MCF 10A (cell line): ENCODE measurements around the gene ZFX. TPM values are rescaled to one million over a fixed set of nuclear protein-coding genes. Genes with fewer than 3 reads are reported as not detected.

Experiments
- BruUV-seq: library from RNA; stranded (reverse); fragments of 400-500 nt; replicated peaks from 2 replicates; lab custom pipeline; 2021; lab: Mats Ljungman, UMichigan
- CTCF ChIA-PET: fragments of 300-600 bp; sonication (Branson Sonifier 250); formaldehyde crosslinking; extraction: SDS; loops from one replicate; lab custom pipeline; 2021; ENCODE audit warnings: antibody characterized with exemption, inconsistent platforms; lab: Yijun Ruan, JAX
- POLR2A ChIA-PET: fragments of 300-600, 350-650 bp; sonication (Branson Sonifier 250); formaldehyde crosslinking; extraction: SDS; loops from one replicate; lab custom pipeline; 2020; ENCODE audit warnings: antibody characterized with exemption, inconsistent platforms; lab: Yijun Ruan, JAX
- DNase-seq: peaks from one replicate; pipeline ENCODE4 v3.0.0-alpha.2; 2018; ENCODE audit not compliant: unreplicated experiment
- H3K27ac Mint-ChIP-seq: one replicate; pipeline ENCODE4 v1.8.0; 2022; ENCODE audit warnings: mild to moderate bottlenecking, low read depth, mixed read lengths; ENCODE audit not compliant: unreplicated experiment
- H3K27me3 Mint-ChIP-seq: one replicate; pipeline ENCODE4 v1.8.0; 2022; ENCODE audit warnings: mixed read lengths; ENCODE audit not compliant: insufficient read depth, unreplicated experiment
- H3K36me3 Mint-ChIP-seq: one replicate; pipeline ENCODE4 v1.8.0; 2022; ENCODE audit warnings: mild to moderate bottlenecking, moderate library complexity, mixed read lengths; ENCODE audit not compliant: insufficient read depth, unreplicated experiment
- H3K4me1 Mint-ChIP-seq: one replicate; pipeline ENCODE4 v1.8.0; 2022; ENCODE audit warnings: mixed read lengths; ENCODE audit not compliant: insufficient read depth, unreplicated experiment
- H3K4me3 Mint-ChIP-seq: one replicate; pipeline ENCODE4 v1.8.0; 2022; ENCODE audit warnings: mild to moderate bottlenecking, moderate library complexity, mixed read lengths; ENCODE audit not compliant: unreplicated experiment
- H3K9me3 Mint-ChIP-seq: one replicate; pipeline ENCODE4 v1.8.0; 2022; ENCODE audit warnings: mixed read lengths; ENCODE audit not compliant: unreplicated experiment
- intact Hi-C: fragments of 100-400 bp; cut with micrococcal nuclease; formaldehyde crosslinking; loops from 2 replicates; pipeline ENCODE4 v1.14.1; 2022
- total RNA-seq: library from RNA; stranded (reverse); gene quantifications from 2 replicates; pipeline ENCODE4 v1.2.3, GENCODE V29; 2022
- TF ChIP-seq, protein P1 (sequence below): fragments of 200-600 bp; IDR thresholded peaks from one replicate; pipeline ENCODE4 v1.8.0; 2022; ENCODE audit warnings: antibody characterized with exemption, mild to moderate bottlenecking; ENCODE audit not compliant: unreplicated experiment

ZFX gene
- total RNA-seq, 1 experiment from 2014 or later, result 72.3 TPM

DNA sequence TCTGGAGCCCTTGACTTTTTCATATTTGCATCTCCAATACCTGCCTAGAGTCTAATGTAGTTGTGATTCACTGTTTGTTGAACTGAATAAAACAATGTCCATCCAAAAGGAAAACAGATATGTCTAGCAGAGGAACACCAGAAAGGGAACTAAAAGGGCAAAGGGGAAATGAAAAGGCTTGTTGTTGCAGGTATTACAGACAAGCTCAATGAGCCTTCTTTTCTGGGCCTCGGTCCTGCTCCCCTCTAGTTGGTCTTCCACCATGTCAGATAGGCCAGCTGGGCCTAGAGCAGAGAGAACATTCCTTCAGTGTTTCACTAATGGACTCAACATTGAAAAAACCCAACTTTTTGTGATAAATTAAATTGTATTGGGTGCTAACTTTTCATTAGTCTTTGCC is 55.4 kb downstream of the ZFX start:
- intact Hi-C loops, result loop anchor here (10.0 kb wide), 1 partner anchor 50 kb away; no protein-coding TSS in a partner anchor
- peaks cover 46% of the 10 kb centered on the region for H3K4me1 Mint-ChIP-seq
- no peak for DNase-seq
- H3K9me3 Mint-ChIP-seq, result no peaks in the 10 kb centered on the region
- no peak overlapping the region for H3K4me3 Mint-ChIP-seq
- no TSS peak for BruUV-seq
- TF ChIP-seq, protein P1, sequence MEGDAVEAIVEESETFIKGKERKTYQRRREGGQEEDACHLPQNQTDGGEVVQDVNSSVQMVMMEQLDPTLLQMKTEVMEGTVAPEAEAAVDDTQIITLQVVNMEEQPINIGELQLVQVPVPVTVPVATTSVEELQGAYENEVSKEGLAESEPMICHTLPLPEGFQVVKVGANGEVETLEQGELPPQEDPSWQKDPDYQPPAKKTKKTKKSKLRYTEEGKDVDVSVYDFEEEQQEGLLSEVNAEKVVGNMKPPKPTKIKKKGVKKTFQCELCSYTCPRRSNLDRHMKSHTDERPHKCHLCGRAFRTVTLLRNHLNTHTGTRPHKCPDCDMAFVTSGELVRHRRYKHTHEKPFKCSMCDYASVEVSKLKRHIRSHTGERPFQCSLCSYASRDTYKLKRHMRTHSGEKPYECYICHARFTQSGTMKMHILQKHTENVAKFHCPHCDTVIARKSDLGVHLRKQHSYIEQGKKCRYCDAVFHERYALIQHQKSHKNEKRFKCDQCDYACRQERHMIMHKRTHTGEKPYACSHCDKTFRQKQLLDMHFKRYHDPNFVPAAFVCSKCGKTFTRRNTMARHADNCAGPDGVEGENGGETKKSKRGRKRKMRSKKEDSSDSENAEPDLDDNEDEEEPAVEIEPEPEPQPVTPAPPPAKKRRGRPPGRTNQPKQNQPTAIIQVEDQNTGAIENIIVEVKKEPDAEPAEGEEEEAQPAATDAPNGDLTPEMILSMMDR, result no peak
- peaks cover 35% of the 10 kb centered on the region for H3K36me3 Mint-ChIP-seq
- POLR2A ChIA-PET, result interaction anchor here (0.9 to 1.5 kb wide), 3 partner anchors 12 to 55 kb away, joined by 3 to 5 read pairs (median 5); partner anchors contain the start of gene ZFX
- no peaks in the 10 kb centered on the region for H3K27me3 Mint-ChIP-seq
- CTCF ChIA-PET, result interaction anchor here (0.6 to 1.2 kb wide), 3 partner anchors 12 to 64 kb away, joined by 3 to 6 read pairs (median 3); no protein-coding TSS in a partner anchor
- H3K27ac Mint-ChIP-seq, result no peak overlapping the region

DNA sequence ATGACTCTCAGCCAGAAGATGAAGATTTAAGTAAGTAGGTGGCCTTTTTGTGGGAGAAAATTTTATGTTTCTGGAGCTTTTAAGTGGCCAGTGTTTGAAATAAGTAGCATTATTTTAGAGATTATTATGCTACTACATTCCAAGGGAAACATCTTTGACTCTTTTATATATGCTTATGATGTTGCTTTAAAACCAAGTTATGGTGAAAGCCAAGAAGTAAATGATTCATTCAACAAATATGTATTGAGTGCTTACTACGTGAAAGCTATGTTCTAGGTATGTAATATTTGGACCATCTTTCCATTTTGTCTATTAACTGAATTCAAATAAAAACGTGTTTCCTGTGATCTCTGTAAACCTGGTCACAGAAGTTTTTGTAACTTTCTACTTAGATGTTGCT is 58.3 kb downstream of the ZFX start:
- no TSS peak for BruUV-seq
- peak overlapping the region; percentile 18 for H3K27ac Mint-ChIP-seq
- intact Hi-C loops, result loop anchor here (10.0 kb wide), 1 partner anchor 53 kb away; no protein-coding TSS in a partner anchor
- H3K27me3 Mint-ChIP-seq, result no peaks in the 10 kb centered on the region
- peaks cover 59% of the 10 kb centered on the region for H3K36me3 Mint-ChIP-seq
- ChIA-PET POLR2A (interaction anchor here (0.6 to 1.5 kb wide), 3 partner anchors 16 to 59 kb away, joined by 4 to 5 read pairs (median 4); no protein-coding TSS in a partner anchor), CTCF (interaction anchor here (0.7 kb wide), 1 partner anchor 16 kb away, joined by 3 read pairs; no protein-coding TSS in a partner anchor)
- H3K4me1 Mint-ChIP-seq, result peaks cover 30% of the 10 kb centered on the region
- no peaks in the 10 kb centered on the region for H3K9me3 Mint-ChIP-seq
- TF ChIP-seq, protein P1, result no peak
- H3K4me3 Mint-ChIP-seq, result no peak overlapping the region
- peak; percentile 25 for DNase-seq

DNA sequence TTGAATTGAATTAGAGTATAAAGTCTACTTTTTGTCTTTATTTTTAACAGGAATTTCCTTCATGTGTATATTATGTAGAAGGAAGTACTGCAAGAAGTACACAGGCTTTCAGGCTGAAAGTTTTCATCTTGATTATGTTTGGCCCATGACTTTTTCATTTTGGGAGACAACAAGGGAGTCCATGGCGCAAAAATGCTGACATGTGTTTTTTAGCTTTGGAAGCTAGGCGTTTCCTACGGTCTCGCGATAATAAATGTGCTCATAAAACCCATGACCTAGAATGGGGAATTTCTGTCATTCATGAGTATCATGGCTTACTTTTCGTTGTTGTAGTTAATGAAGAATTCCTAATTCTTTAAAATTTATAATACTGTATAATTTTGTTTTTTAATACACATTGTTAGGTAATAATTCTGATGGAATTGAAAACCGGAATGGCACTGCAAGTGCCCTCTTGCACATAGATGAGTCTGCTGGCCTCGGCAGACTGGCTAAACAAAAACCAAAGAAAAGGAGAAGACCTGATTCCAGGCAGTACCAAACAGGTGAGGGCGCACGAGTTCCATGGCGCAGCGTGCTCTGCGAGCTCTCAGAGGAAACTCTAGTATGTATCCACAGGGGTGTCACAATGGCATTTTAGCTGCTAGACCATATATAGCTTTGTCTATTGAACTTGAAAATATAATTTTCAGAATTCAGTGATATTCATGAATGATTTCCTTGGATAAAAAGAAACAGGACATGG is 59.1 kb downstream of the ZFX start:
- ChIA-PET POLR2A (interaction anchor here (1.5 kb wide), 2 partner anchors 23 to 60 kb away, joined by 4 to 5 read pairs; no protein-coding TSS in a partner anchor), CTCF (interaction anchor here (0.7 kb wide), 1 partner anchor 1640 kb away, joined by 3 read pairs; no protein-coding TSS in a partner anchor)
- Mint-ChIP-seq H3K4me3 (no peak overlapping the region), H3K9me3 (no peaks in the 10 kb centered on the region), H3K27me3 (no peaks in the 10 kb centered on the region), H3K36me3 (peaks cover 56% of the 10 kb centered on the region), H3K27ac (no peak overlapping the region), H3K4me1 (peaks cover 22% of the 10 kb centered on the region)
- no peak for DNase-seq
- TF ChIP-seq, protein P1, result no peak
- intact Hi-C loops, result loop anchor here (10.0 kb wide), 1 partner anchor 54 kb away; no protein-coding TSS in a partner anchor
- BruUV-seq, result no TSS peak

DNA sequence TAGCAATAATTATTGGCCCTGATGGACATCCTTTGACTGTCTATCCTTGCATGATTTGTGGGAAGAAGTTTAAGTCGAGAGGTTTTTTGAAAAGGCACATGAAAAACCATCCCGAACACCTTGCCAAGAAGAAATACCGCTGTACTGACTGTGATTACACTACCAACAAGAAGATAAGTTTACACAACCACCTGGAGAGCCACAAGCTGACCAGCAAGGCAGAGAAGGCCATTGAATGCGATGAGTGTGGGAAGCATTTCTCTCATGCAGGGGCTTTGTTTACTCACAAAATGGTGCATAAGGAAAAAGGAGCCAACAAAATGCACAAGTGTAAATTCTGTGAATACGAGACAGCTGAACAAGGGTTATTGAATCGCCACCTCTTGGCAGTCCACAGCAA is 60.7 kb downstream of the ZFX start:
- Mint-ChIP-seq H3K36me3 (peaks cover 64% of the 10 kb centered on the region), H3K4me3 (no peak overlapping the region), H3K27ac (no peak overlapping the region), H3K4me1 (peaks cover 10% of the 10 kb centered on the region), H3K9me3 (no peaks in the 10 kb centered on the region), H3K27me3 (no peaks in the 10 kb centered on the region)
- intact Hi-C loops, result no loop called here
- POLR2A ChIA-PET, result no interaction called here
- TF ChIP-seq, protein P1, result no peak
- DNase-seq, result no peak
- no TSS peak for BruUV-seq
- CTCF ChIA-PET, result no interaction called here
